ENCODE results near the gene SYNRG. TPM values are rescaled to one million over a fixed set of nuclear protein-coding genes. Genes with fewer than 3 reads are reported as not detected.

The SYNRG gene
- total and polyA plus RNA-seq, 2 donors (not counting 3 experiments of a cell fraction or from before 2014, with no cell fraction given): 15.3 to 42.2 TPM

DNA sequence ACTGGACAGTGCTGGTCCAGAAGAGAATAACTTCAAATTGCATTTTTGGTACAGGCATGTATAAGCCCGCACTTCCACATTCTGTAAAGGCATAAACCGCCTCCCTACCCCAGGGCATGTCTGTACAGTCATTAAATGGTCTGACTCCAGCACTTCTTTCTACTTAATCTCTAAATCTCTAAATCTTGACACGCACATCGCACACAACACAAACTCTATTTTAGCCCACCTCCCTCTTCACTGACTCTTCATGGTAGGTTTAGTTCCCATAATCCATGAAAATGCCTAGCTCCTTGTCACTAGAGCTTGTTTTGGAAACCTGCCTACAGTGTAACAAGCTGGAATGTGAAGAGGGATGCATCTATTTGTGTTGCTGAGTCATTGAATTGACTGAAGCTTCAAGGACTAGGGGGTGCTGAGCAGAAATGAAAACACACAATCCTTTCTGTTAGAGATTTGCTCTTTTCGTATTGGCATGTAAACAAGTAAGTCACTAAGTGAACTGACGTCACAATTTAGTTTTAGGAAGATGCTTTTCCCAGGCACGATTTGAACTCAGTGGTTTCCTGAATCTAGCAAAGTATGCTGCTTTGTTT, 121.1 kb downstream of the SYNRG start:
- POLR2A ChIA-PET: interaction anchor here (1.1 kb wide), 1 partner anchor 11 kb away, joined by 8 read pairs; no protein-coding TSS in a partner anchor

More for the DNA sequence above, 121.1 kb downstream of the SYNRG start:
- Histone ChIP-seq H2AFZ (ENCODE audit: low read depth, low read length) (no peak overlapping the region), H3K9ac (replicated peaks; ENCODE audit: extremely low read depth, insufficient read depth, low read length) (peak overlapping the region; percentile 83), H3K4me2 (ENCODE audit: insufficient read depth, low read length) (peak overlapping the region; percentile 65), H3K36me3 (ENCODE audit: control insufficient read depth in 2 of 2, extremely low read depth in 1 of 2, insufficient read depth in 2 of 2, low read length in 2 of 2) (no peaks in the 10 kb centered on the region), H3K9me1 (replicated peaks; ENCODE audit: control insufficient read depth, extremely low read depth, insufficient read depth, low read length) (no peaks in the 10 kb centered on the region), H3K4me1 (ENCODE audit: control insufficient read depth, extremely low read depth, insufficient read depth, low read length) (peaks cover 34% of the 10 kb centered on the region), H3K9me3 (replicated peaks; ENCODE audit: control insufficient read depth, insufficient read depth, low read length) (no peaks in the 10 kb centered on the region), H3K79me2 (ENCODE audit: control insufficient read depth, insufficient read depth, low read length) (peaks cover 26% of the 10 kb centered on the region), H3K27me3 (ENCODE audit: control insufficient read depth in 2 of 2, insufficient read depth in 2 of 2, low read length in 2 of 2) (no peaks in the 10 kb centered on the region), H4K20me1 (replicated peaks; ENCODE audit: control insufficient read depth, extremely low read depth, insufficient read depth, low read length) (peaks cover 2% of the 10 kb centered on the region), H3K27ac (ENCODE audit: insufficient read depth, low read depth, low read length) (peak overlapping the region; percentile 77), H3K4me3 (replicated peaks in 1 of 3; ENCODE audit: insufficient read depth in 1 of 3, low read depth in 1 of 3, low read length in 3 of 3) (peak overlapping the region in 1 of 3 experiments; percentile 12)
- TF ChIP-seq, protein P1, sequence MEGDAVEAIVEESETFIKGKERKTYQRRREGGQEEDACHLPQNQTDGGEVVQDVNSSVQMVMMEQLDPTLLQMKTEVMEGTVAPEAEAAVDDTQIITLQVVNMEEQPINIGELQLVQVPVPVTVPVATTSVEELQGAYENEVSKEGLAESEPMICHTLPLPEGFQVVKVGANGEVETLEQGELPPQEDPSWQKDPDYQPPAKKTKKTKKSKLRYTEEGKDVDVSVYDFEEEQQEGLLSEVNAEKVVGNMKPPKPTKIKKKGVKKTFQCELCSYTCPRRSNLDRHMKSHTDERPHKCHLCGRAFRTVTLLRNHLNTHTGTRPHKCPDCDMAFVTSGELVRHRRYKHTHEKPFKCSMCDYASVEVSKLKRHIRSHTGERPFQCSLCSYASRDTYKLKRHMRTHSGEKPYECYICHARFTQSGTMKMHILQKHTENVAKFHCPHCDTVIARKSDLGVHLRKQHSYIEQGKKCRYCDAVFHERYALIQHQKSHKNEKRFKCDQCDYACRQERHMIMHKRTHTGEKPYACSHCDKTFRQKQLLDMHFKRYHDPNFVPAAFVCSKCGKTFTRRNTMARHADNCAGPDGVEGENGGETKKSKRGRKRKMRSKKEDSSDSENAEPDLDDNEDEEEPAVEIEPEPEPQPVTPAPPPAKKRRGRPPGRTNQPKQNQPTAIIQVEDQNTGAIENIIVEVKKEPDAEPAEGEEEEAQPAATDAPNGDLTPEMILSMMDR (IDR thresholded peaks at IDR 0.05; ENCODE audit: extremely low read depth in 1 of 2, insufficient read depth in 1 of 2, low read depth in 1 of 2, low read length in 2 of 2): no peak
- TF ChIP-seq GATA2 (IDR thresholded peaks at IDR 0.05; ENCODE audit: insufficient read depth, insufficient read length, low read depth, low read length) (peak; percentile 24), POLR2AphosphoS5 (IDR thresholded peaks at IDR 0.05; ENCODE audit: insufficient read depth, low read depth, low read length) (peak; percentile 43), JUN (IDR thresholded peaks at IDR 0.05; ENCODE audit: borderline replicate concordance, insufficient read depth, insufficient read length, low read depth) (peak; percentile 89), FOS (IDR thresholded peaks at IDR 0.05; ENCODE audit: borderline replicate concordance, insufficient read depth, low read length) (peak; percentile 71)
- TF ChIP-seq, protein P2, sequence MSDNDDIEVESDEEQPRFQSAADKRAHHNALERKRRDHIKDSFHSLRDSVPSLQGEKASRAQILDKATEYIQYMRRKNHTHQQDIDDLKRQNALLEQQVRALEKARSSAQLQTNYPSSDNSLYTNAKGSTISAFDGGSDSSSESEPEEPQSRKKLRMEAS (IDR thresholded peaks at IDR 0.05; ENCODE audit: insufficient read depth, insufficient read length): no peak
- intact Hi-C loops (cut with micrococcal nuclease) (loop anchor here (1.0 to 5.0 kb wide), 4 partner anchors 11 to 119 kb away; partner anchors contain the start of gene SYNRG), dilution Hi-C loops (cut with MboI; ENCODE audit: extremely low pct_ligation_motif_present, low sequenced_read_pairs) (no loop called here)
- DNase-seq (ENCODE audit: low read depth, low spot score): peak; percentile 93
- FAIRE-seq: no peak
- CTCF ChIA-PET: interaction anchor here (0.5 to 1.5 kb wide), 6 partner anchors 11 to 115 kb away, joined by 3 to 5 read pairs (median 3); no protein-coding TSS in a partner anchor
- no TSS peak for BruUV-seq (replicated peaks)

All from endothelial cell of umbilical vein (primary cell).